Measurements from ENCODE around the gene NUMB.
"Not testable (repeated sequence)": the region's sequence is repeated elsewhere in the genome, so short reads cannot be mapped to it uniquely, and the experiment has no call there.

The NUMB gene

GRCh38 chr14:73423092-73423491 lies 35.3 kb downstream of the NUMB start:
- DNase-seq (ENCODE audit: low read depth in 3 of 3, low spot score in 1 of 3) = not testable (repeated sequence)

- no peak for DNase-seq (ENCODE audit: low read depth in 3 of 3, low spot score in 1 of 3)
These were observed 35.8 kb downstream of the NUMB start for GRCh38 chr14:73422515-73422914.

GRCh38 chr14:73418227-73418626 lies 40.1 kb downstream of the NUMB start:
- DNase-seq (ENCODE audit: low read depth in 3 of 3, low spot score in 1 of 3) = no peak

- not testable (repeated sequence) for DNase-seq (ENCODE audit: low read depth in 3 of 3, low spot score in 1 of 3)
These were observed 52.1 kb downstream of the NUMB start for GRCh38 chr14:73406248-73406647.

GRCh38 chr14:73403181-73403752 lies 55.1 kb downstream of the NUMB start:
- no peak for DNase-seq (ENCODE audit: low read depth in 3 of 3, low spot score in 1 of 3)

GRCh38 chr14:73402579-73402978 lies 55.8 kb downstream of the NUMB start:
- DNase-seq (ENCODE audit: low read depth in 3 of 3, low spot score in 1 of 3) = no peak

GRCh38 chr14:73397810-73398209 lies 60.5 kb downstream of the NUMB start:
- no peak for DNase-seq (ENCODE audit: low read depth in 3 of 3, low spot score in 1 of 3)

GRCh38 chr14:73394317-73394716 lies 64.0 kb downstream of the NUMB start:
- DNase-seq (ENCODE audit: low read depth in 3 of 3, low spot score in 1 of 3) = no peak

- DNase-seq (ENCODE audit: low read depth in 3 of 3, low spot score in 1 of 3) = no peak
These were observed 65.0 kb downstream of the NUMB start for GRCh38 chr14:73393375-73393774.

- no peak for DNase-seq (ENCODE audit: low read depth in 3 of 3, low spot score in 1 of 3)
These were observed 65.8 kb downstream of the NUMB start for GRCh38 chr14:73392329-73393257.

- DNase-seq (ENCODE audit: low read depth in 3 of 3, low spot score in 1 of 3) = not testable (repeated sequence)
These were observed 70.5 kb downstream of the NUMB start for GRCh38 chr14:73387860-73388259.

- no peak for DNase-seq (ENCODE audit: low read depth in 3 of 3, low spot score in 1 of 3)
These were observed 72.0 kb downstream of the NUMB start for GRCh38 chr14:73386342-73386741.

GRCh38 chr14:73385021-73385420 lies 73.3 kb downstream of the NUMB start:
- DNase-seq (ENCODE audit: low read depth in 3 of 3, low spot score in 1 of 3) = not testable (repeated sequence)

- no peak for DNase-seq (ENCODE audit: low read depth in 3 of 3, low spot score in 1 of 3)
These were observed 75.0 kb downstream of the NUMB start for GRCh38 chr14:73383356-73383755.

- DNase-seq (ENCODE audit: low read depth in 3 of 3, low spot score in 1 of 3) = no peak
These were observed 76.8 kb downstream of the NUMB start for GRCh38 chr14:73381380-73382013.

- DNase-seq (ENCODE audit: low read depth in 3 of 3, low spot score in 1 of 3) = no peak
These were observed 81.8 kb downstream of the NUMB start for GRCh38 chr14:73376585-73376984.

GRCh38 chr14:73375861-73376260 lies 82.5 kb downstream of the NUMB start:
- DNase-seq (ENCODE audit: low read depth in 3 of 3, low spot score in 1 of 3) = no peak

GRCh38 chr14:73374218-73374617 lies 84.1 kb downstream of the NUMB start:
- DNase-seq (ENCODE audit: low read depth in 3 of 3, low spot score in 1 of 3) = no peak

GRCh38 chr14:73372529-73372928 lies 85.8 kb downstream of the NUMB start:
- DNase-seq (ENCODE audit: low read depth in 3 of 3, low spot score in 1 of 3) = no peak

GRCh38 chr14:73370561-73370960 lies 87.8 kb downstream of the NUMB start:
- DNase-seq (ENCODE audit: low read depth in 3 of 3, low spot score in 1 of 3) = no peak

GRCh38 chr14:73369428-73369827 lies 88.9 kb downstream of the NUMB start:
- no peak for DNase-seq (ENCODE audit: low read depth in 3 of 3, low spot score in 1 of 3)

GRCh38 chr14:73368616-73369015 lies 89.7 kb downstream of the NUMB start:
- no peak for DNase-seq (ENCODE audit: low read depth in 3 of 3, low spot score in 1 of 3)

All from stimulated activated CD4-positive, alpha-beta T cell treated with anti-CD3 and anti-CD28 coated beads, TNF-alpha, amount 100 ng/mL, for 1 hour (primary cell).